ENCODE results near the gene ISY1. TPM values are rescaled to one million over a fixed set of nuclear protein-coding genes. Genes with fewer than 3 reads are reported as not detected.

Gene ISY1
- total RNA-seq, 1 donor from 2014 or later, result 31.0 TPM

DNA sequence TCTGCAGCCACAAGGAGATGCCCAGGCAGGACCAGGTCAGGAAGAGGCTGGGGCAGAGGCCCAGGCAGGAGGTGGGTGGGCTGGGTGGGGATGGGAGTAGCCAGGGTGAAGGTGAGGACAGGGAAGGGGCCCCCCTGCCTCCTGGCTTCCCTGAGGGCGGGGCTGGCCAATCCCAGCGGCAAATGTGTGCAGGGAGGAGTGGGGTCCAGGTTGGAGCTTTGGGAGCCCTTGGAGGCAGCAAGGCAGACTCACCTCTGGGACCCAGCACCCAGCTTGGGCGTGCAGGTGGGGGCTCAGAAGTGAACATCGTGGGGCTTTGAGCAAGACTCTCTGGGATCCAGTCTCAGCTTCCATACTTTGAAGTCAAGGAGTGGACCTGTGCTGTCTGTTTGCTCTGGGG lies 75.0 kb downstream of the ISY1 start:
- intact Hi-C loops (cut with DNase I), result no loop called here
- H3K27me3 ChIP-seq (ENCODE audit: low read depth), result no peaks in the 10 kb centered on the region
- no peaks in the 10 kb centered on the region for H3K36me3 ChIP-seq
- no peak overlapping the region for H3K4me3 ChIP-seq
- no peaks in the 10 kb centered on the region for H3K9me3 ChIP-seq
- no peak overlapping the region for H3K27ac ChIP-seq
- TF ChIP-seq, protein P1, sequence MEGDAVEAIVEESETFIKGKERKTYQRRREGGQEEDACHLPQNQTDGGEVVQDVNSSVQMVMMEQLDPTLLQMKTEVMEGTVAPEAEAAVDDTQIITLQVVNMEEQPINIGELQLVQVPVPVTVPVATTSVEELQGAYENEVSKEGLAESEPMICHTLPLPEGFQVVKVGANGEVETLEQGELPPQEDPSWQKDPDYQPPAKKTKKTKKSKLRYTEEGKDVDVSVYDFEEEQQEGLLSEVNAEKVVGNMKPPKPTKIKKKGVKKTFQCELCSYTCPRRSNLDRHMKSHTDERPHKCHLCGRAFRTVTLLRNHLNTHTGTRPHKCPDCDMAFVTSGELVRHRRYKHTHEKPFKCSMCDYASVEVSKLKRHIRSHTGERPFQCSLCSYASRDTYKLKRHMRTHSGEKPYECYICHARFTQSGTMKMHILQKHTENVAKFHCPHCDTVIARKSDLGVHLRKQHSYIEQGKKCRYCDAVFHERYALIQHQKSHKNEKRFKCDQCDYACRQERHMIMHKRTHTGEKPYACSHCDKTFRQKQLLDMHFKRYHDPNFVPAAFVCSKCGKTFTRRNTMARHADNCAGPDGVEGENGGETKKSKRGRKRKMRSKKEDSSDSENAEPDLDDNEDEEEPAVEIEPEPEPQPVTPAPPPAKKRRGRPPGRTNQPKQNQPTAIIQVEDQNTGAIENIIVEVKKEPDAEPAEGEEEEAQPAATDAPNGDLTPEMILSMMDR (IDR thresholded peaks at IDR 0.05), result no peak
- DNase-seq (no peak), ATAC-seq (no peak)
- H3K4me1 ChIP-seq, result peaks cover 10% of the 10 kb centered on the region

DNA sequence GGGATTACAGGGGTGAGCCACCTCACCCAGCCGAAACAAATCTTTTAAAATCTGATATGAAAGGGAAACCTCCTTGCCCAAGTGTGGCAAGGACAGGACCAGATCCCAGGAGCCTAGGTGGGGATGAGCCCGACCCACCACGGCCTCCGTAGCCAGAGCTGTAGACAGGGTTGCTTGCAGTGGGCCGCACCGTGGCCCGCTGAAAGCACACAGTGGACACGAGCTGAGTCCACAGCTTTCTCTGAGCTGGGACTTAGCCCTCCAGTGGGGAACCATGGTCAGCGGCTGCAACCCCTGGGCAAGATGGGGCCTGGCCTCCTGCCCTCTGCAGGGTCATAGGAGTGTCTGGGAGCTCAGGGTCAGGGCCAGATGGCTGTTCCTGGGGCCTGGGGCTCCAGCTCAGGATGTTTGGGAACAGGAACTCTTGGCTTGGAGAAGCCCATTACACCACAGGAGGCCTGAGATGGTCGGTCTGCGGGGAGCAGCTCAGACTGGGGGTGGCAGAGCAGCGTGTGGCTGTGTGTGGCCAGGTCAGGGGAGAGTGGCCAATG lies 75.6 kb downstream of the ISY1 start:
- TF ChIP-seq, protein P1 (IDR thresholded peaks at IDR 0.05), result no peak
- DNase-seq (no peak), ATAC-seq (no peak)
- Histone ChIP-seq H3K27me3 (ENCODE audit: low read depth) (no peaks in the 10 kb centered on the region), H3K27ac (no peak overlapping the region), H3K4me3 (no peak overlapping the region), H3K9me3 (no peaks in the 10 kb centered on the region), H3K36me3 (no peaks in the 10 kb centered on the region), H3K4me1 (peaks cover 10% of the 10 kb centered on the region)
- intact Hi-C loops (cut with DNase I), result no loop called here

DNA sequence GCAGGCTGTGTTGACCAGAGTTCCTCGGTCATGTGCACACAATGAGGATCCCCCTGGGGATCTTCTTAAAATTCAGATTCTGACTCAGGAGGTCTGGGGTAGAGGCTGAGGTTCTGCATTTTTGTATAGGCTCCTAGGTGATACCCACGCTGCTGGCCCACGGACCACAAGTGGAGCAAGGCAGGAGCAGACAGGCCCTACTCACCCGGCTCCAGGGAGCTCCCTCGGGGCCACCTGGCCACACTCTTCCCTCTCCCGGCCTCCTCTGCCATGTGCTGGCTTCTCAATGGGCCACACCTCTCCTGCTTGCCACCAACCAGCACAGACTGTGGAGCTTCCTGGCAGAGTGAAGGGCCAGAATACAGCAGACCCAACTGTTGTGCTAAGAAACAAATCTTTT lies 76.4 kb downstream of the ISY1 start:
- TF ChIP-seq, protein P1 (IDR thresholded peaks at IDR 0.05), result no peak
- Histone ChIP-seq H3K9me3 (no peaks in the 10 kb centered on the region), H3K27ac (no peak overlapping the region), H3K27me3 (ENCODE audit: low read depth) (no peaks in the 10 kb centered on the region), H3K36me3 (no peaks in the 10 kb centered on the region), H3K4me3 (no peak overlapping the region), H3K4me1 (peaks cover 10% of the 10 kb centered on the region)
- intact Hi-C loops (cut with DNase I), result no loop called here
- DNase-seq (no peak), ATAC-seq (no peak)

DNA sequence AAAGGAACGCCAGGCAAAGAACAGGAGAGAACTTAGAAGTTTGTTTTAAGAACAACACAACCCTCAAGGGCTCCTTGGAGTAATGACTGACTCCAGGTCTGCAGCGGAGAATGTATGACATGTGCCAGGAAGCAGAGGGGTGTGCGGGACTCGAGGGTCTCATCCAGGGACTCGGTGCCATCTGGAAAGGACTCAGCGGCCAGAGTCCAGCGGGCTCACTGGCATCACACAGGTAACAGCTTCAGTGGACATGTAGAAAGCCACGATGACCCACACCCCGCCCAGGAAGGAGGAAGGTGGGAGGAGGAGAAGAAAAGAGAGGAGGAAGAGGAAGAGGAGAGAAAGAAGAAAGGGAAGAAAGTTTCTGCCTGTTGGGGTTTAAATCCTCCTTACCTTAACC lies 78.8 kb downstream of the ISY1 start:
- Histone ChIP-seq H3K27me3 (ENCODE audit: low read depth) (no peaks in the 10 kb centered on the region), H3K4me1 (peaks cover 12% of the 10 kb centered on the region), H3K4me3 (no peak overlapping the region), H3K27ac (no peak overlapping the region), H3K9me3 (no peaks in the 10 kb centered on the region), H3K36me3 (no peaks in the 10 kb centered on the region)
- no peak for DNase-seq
- intact Hi-C loops (cut with DNase I), result no loop called here
- no peak for ATAC-seq
- TF ChIP-seq, protein P1 (IDR thresholded peaks at IDR 0.05), result no peak

DNA sequence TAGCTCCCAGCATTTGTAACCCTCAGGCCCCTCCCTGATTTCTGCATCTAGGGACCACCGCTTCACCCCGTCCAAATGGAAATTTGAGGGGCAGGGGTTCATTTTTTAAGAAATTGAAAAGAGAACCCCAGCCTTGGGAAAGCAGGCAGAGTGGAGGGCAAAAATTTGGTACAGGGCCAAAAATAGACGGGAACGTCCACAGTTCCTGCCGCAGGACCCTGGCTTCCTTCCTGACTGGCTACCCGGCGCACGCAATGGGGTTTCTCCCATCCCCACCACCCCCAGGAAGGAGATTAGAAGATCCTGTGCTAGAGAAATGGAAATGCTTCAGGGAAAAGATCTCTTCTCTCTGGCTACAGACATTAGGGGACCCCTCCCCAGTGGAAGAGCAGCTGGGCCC lies 79.4 kb downstream of the ISY1 start:
- no peaks in the 10 kb centered on the region for H3K9me3 ChIP-seq
- peaks cover 6% of the 10 kb centered on the region for H3K4me1 ChIP-seq
- no peak overlapping the region for H3K27ac ChIP-seq
- H3K27me3 ChIP-seq (ENCODE audit: low read depth), result no peaks in the 10 kb centered on the region
- TF ChIP-seq, protein P1 (IDR thresholded peaks at IDR 0.05), result no peak
- H3K36me3 ChIP-seq, result no peaks in the 10 kb centered on the region
- H3K4me3 ChIP-seq, result no peak overlapping the region
- no peak for ATAC-seq
- no peak for DNase-seq
- intact Hi-C loops (cut with DNase I), result no loop called here

DNA sequence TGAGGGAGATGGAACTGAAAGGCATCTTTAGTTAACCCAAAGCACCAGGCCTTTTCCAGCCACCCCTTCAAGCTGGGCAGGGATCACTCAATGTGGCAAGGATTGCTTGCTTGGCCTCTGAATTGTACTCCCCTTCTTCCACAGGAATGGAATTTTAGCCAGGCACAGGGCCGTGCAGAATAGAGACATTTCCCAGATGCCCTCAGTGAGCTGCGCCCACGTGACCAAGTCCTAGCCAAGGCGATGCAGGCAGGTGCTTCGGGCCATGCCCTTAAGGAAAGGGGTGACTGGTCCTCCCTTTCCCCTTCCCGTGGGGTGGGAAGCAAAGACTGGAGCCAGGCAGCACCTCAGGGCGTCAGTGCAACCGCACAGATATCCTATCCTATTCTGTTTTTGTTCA lies 82.4 kb downstream of the ISY1 start:
- H3K9me3 ChIP-seq, result no peaks in the 10 kb centered on the region
- no peaks in the 10 kb centered on the region for H3K27me3 ChIP-seq (ENCODE audit: low read depth)
- intact Hi-C loops (cut with DNase I), result no loop called here
- peaks cover 5% of the 10 kb centered on the region for H3K4me1 ChIP-seq
- H3K36me3 ChIP-seq, result no peaks in the 10 kb centered on the region
- no peak overlapping the region for H3K27ac ChIP-seq
- ATAC-seq, result no peak
- no peak for DNase-seq
- TF ChIP-seq, protein P1 (IDR thresholded peaks at IDR 0.05), result no peak
- H3K4me3 ChIP-seq, result no peak overlapping the region
